Stomach (tissue), 4 donors: ENCODE measurements around the gene SYT4.

ENCODE experiments used
- POLR2A ChIP-seq, 4 donors: fragments of 450-650 bp; IDR thresholded peaks; one replicate each; pipeline ENCODE4 v1.6.1; 2016; ENCODE audit warnings: antibody characterized with exemption in 4 of 4, control low read depth in 2 of 4, mild to moderate bottlenecking in 1 of 4, moderate library complexity in 1 of 4
- POLR2AphosphoS5 ChIP-seq, 3 donors: sonication (generic); formaldehyde crosslinking; IDR thresholded peaks; one replicate each; pipeline ENCODE4 v1.6.1; 2016; ENCODE audit warnings: antibody characterized with exemption in 3 of 3

DNA sequence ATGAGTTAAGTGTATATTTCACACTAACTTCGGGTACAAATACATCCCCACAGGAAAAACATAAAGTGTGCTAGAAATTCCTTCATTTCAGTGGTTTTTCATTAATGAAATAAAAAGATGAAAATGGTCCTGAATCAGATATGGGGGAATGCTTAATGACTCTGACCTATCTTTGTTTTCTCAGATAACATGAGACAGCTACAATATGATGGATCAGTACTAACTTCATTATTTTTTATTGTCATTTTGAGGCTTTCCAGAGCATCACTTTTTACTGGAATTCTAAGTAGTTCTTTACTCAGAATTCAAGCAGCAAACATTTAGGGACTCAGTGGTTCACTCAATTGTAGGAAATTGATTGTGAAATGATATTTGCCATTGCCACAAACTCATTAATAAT lies 2.8 kb downstream of the SYT4 start:
- TF ChIP-seq POLR2A (IDR thresholded peaks at IDR 0.05) (no peak), POLR2AphosphoS5 (IDR thresholded peaks at IDR 0.05) (no peak)
